Stimulated activated CD8-positive, alpha-beta memory T cell treated with anti-CD3 and anti-CD28 coated beads, Interleukin-15, amount 100 ng/mL, for 4 hours (primary cell): ENCODE data around the gene BCL7A.
"Not testable (repeated sequence)": the region's sequence is repeated elsewhere in the genome, so short reads cannot be mapped to it uniquely, and the experiment has no call there.

Experiments used
- DNase-seq, 2 donors: peaks; one replicate each; pipeline ENCODE4 v3.0.0-alpha.2; 2020; ENCODE audit warnings: low read depth in 2 of 2

The BCL7A gene

GRCh38 chr12:122054842-122055520, 33.3 kb downstream of the BCL7A start:
- no peak for DNase-seq

GRCh38 chr12:122056406-122056805, 34.7 kb downstream of the BCL7A start:
- not testable (repeated sequence) for DNase-seq

GRCh38 chr12:122057007-122057735, 35.5 kb downstream of the BCL7A start:
- no peak for DNase-seq

- DNase-seq = no peak
Measured at GRCh38 chr12:122057769-122058168, 36.1 kb downstream of the BCL7A start.

- DNase-seq = no peak
Measured at GRCh38 chr12:122058549-122059149, 37.0 kb downstream of the BCL7A start.

- no peak for DNase-seq
Measured at GRCh38 chr12:122059203-122059960, 37.7 kb downstream of the BCL7A start.

- no peak for DNase-seq
Measured at GRCh38 chr12:122060081-122060501, 38.4 kb downstream of the BCL7A start.

GRCh38 chr12:122061253-122061652, 39.6 kb downstream of the BCL7A start:
- DNase-seq = no peak

GRCh38 chr12:122062832-122063693, 41.4 kb downstream of the BCL7A start:
- DNase-seq = no peak

- DNase-seq = no peak
Measured at GRCh38 chr12:122063694-122064024, 42.0 kb downstream of the BCL7A start.

GRCh38 chr12:122064025-122064777, 42.5 kb downstream of the BCL7A start:
- DNase-seq = no peak

- DNase-seq = no peak
Measured at GRCh38 chr12:122064780-122065588, 43.3 kb downstream of the BCL7A start.

- no peak for DNase-seq
Measured at GRCh38 chr12:122067548-122067947, 45.9 kb downstream of the BCL7A start.

- DNase-seq = no peak
Measured at GRCh38 chr12:122067966-122068365, 46.3 kb downstream of the BCL7A start.

GRCh38 chr12:122072031-122072970, 50.6 kb downstream of the BCL7A start:
- DNase-seq = no peak

GRCh38 chr12:122073815-122074214, 52.1 kb downstream of the BCL7A start:
- no peak for DNase-seq

GRCh38 chr12:122076743-122077495, 55.2 kb downstream of the BCL7A start:
- no peak for DNase-seq
